ENCODE data around the gene WDR83.
A peak's percentile ranks its signal among the peaks of the same experiment; 100 is the strongest.

Gene WDR83

DNA sequence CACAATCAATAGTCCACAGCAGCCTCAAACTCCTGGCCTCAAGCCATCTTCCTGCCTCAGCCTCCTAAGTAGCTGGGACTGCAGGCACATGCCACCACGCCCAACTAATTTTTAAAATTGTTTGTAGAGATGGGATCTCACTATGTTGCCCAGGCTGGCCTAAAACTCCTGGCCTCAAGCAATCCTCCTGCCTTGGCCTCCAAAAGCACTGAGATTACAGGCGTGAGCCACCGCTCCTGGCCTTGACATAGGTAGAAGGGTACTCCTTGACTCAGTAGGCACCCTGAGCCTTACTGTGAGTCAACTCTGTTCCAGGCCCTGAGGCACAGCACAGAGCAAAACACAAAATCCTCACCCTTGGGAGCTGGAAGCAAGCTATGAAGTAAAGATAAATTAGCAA lies 49.3 kb downstream of the WDR83 start:
- no peak for DNase-seq (ENCODE audit: low read depth in 2 of 2)

- no peak for DNase-seq (ENCODE audit: low read depth in 2 of 2)
Observed at GRCh38 chr19:12720296-12720695, 53.7 kb downstream of the WDR83 start.

DNA sequence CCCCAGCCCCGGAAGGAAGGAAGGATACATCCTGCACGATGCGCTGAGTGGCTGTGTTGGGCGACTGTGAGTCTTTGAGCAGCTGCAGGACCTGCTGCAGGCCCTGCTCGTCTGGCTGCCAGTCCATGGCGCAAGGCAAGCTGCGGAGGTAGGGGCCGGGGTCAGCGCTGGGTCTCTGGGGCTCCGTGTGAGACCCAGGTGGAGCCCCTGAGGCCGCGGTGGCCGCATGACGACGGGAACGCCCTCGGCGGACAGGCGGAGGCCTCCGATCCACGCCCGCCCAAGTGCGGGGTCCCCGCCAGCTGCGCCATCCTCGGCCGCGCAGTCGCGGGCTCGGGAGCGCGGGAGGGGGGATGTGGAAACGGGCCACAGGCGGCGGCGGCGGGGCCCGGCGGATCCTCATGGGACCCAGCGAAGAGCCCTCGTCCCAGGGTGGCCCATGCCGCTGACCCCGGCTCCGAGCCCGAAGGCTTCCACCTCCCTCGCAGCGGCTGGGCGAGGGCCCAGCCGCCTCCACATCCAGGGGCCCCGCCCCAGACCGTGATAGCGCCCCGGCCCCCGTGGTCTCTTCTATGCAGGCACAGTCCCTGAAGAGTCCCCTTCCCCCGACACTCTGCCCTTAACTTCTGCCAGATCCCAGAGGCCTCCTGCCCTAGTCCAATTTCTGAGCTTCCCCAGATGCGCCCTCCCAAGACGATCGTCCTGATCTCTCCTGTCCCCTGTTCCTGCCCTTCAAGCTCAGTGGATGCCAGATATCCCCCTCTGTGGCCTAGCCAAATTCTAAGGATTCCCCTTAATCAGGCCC lies 54.4 kb downstream of the WDR83 start:
- no peak for DNase-seq (ENCODE audit: low read depth in 2 of 2)

GRCh38 chr19:12721656-12722565 lies 55.3 kb downstream of the WDR83 start:
- peak in 1 of 2 donors; percentile 32 for DNase-seq (ENCODE audit: low read depth in 2 of 2)

GRCh38 chr19:12722566-12723380 lies 56.2 kb downstream of the WDR83 start:
- peak; percentile 91 to 94 for DNase-seq (ENCODE audit: low read depth in 2 of 2)

DNA sequence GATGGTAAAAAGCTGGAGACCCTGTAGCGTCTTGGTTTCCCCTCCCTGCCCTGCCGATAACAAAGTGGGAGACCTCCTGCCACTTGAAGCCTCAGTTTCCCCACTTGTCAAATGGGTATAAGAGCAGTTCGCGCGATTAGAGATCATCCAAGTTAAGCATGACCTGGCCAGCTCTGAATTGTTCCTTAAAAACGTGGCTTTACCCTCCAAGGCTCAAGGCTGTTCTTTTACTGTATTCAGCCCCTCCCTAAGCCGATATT lies 56.7 kb downstream of the WDR83 start:
- DNase-seq (ENCODE audit: low read depth in 2 of 2): no peak

GRCh38 chr19:12723641-12724426 lies 57.2 kb downstream of the WDR83 start, which contains the start of gene TNPO2:
TNPO2 (minus strand) TSS chr19:12723932; CDS start chr19:12720977, 2,955 bp downstream.
- DNase-seq (ENCODE audit: low read depth in 2 of 2): peak; percentile 52 to 60

Measured in stimulated activated CD8-positive, alpha-beta memory T cell treated with anti-CD3 and anti-CD28 coated beads, Interleukin-7, amount 100 ng/mL, for 4 hours (primary cell).